GM12864 (cell line): ENCODE results near the gene ANXA1.

ENCODE experiments used
- DNase-seq: peaks from one replicate; pipeline ENCODE4 v3.0.0-alpha.2; 2011; ENCODE audit warnings: low read depth
- H3K4me3 ChIP-seq: 2 replicates; pipeline ENCODE4 v1.5.1; 2011; ENCODE audit warnings: mild to moderate bottlenecking, low read depth, low read length, control low read depth
- CTCF ChIP-seq: IDR thresholded peaks from 2 replicates; pipeline ENCODE4 v1.5.1; 2011; ENCODE audit warnings: low read depth, mild to moderate bottlenecking, moderate library complexity, low read length, control low read depth, inconsistent platforms; ENCODE audit errors: missing control alignments

The ANXA1 gene

GRCh38 chr9:73215249-73215648 is 63.6 kb downstream of the ANXA1 start:
- H3K4me3 ChIP-seq, result no peak overlapping the region
- no peak for TF ChIP-seq CTCF
- no peak for DNase-seq

GRCh38 chr9:73216100-73216499 is 64.4 kb downstream of the ANXA1 start:
- DNase-seq, result no peak
- no peak for TF ChIP-seq CTCF
- no peak overlapping the region for H3K4me3 ChIP-seq
